K562 (cell line): ENCODE results near the gene CELSR2. TPM values are rescaled to one million over a fixed set of nuclear protein-coding genes. Genes with fewer than 3 reads are reported as not detected.

Experiments used
- EWSR1 ChIP-seq: fragments of 450-650 bp; IDR thresholded peaks from 2 replicates; pipeline ENCODE4 v1.6.1; 2018; ENCODE audit warnings: borderline replicate concordance, mild to moderate bottlenecking, low read depth, moderate library complexity; ENCODE audit not compliant: partially characterized antibody
- FIP1L1 ChIP-seq: fragments of 200-400 bp; formaldehyde crosslinking; IDR thresholded peaks from 2 replicates; pipeline ENCODE4 v1.6.1; 2018; ENCODE audit warnings: mild to moderate bottlenecking, low read depth, low read length; ENCODE audit not compliant: poor library complexity, severe bottlenecking
- MYBL2 ChIP-seq, 2 experiments: fragments of 450-650 bp in 1 of 2; sonication (generic) in 1 of 2; formaldehyde crosslinking in 1 of 2; IDR thresholded peaks; 2 replicates each; pipeline versions ENCODE4 v1.6.1 to v1.8.1; 2017 to 2022; ENCODE audit warnings: borderline replicate concordance in 1 of 2, inconsistent platforms in 1 of 2, low read depth in 1 of 2, mild to moderate bottlenecking in 1 of 2, missing genetic modification reagents in 1 of 2, moderate library complexity in 1 of 2
- NR0B1 ChIP-seq: fragments of 450-650 bp; IDR thresholded peaks from one replicate; pipeline ENCODE4 v1.6.1; 2018; ENCODE audit warnings: mild to moderate bottlenecking, moderate library complexity; ENCODE audit not compliant: partially characterized antibody
- POU5F1 ChIP-seq: fragments of 150-350 bp; IDR thresholded peaks from 2 replicates; pipeline ENCODE4 v1.6.1; 2014; ENCODE audit warnings: borderline replicate concordance, low read length, low read depth, mild to moderate bottlenecking; ENCODE audit not compliant: partially characterized antibody
- RBBP5 ChIP-seq: fragments of 200-600 bp; sonication (generic); IDR thresholded peaks from 2 replicates; pipeline ENCODE4 v1.6.1; 2012; ENCODE audit warnings: borderline replicate concordance, mild to moderate bottlenecking, low read length, control low read depth, inconsistent platforms; ENCODE audit not compliant: insufficient read depth, poor library complexity, severe bottlenecking
- RBM14 ChIP-seq: fragments of 200-400 bp; formaldehyde crosslinking; IDR thresholded peaks from 2 replicates; pipeline ENCODE4 v1.6.1; 2018; ENCODE audit warnings: low read depth, mild to moderate bottlenecking, low read length, moderate library complexity, borderline replicate concordance; ENCODE audit not compliant: insufficient read depth
- RCOR1 ChIP-seq, 2 experiments: IDR thresholded peaks; 2 replicates each; pipeline ENCODE4 v1.6.1; 2012; ENCODE audit warnings: low read depth in 2 of 2, low read length in 2 of 2, borderline replicate concordance in 1 of 2, improper control_type of control experiment in 1 of 2
- ZNF217 ChIP-seq: sonication (generic); formaldehyde crosslinking; IDR thresholded peaks from 2 replicates; pipeline ENCODE4 v1.8.0; 2022; ENCODE audit warnings: mild to moderate bottlenecking, missing genetic modification reagents
- ZNF282 ChIP-seq: sonication (generic); formaldehyde crosslinking; IDR thresholded peaks from 2 replicates; pipeline ENCODE4 v1.8.1; 2023; ENCODE audit warnings: missing genetic modification reagents
- ZNF41 ChIP-seq: fragments of 250-450 bp; sonication (Bioruptor Pico); conservative IDR thresholded peaks from 2 replicates; pipeline ENCODE4 v1.4.0; 2020; ENCODE audit warnings: mild to moderate bottlenecking
- polyA plus RNA-seq, 8 experiments: library from polyadenylated mRNA; depleted of rRNA in 4 of 8; stranded (reverse) in 5 of 8; unstranded in 3 of 8; fragments of >200 nt; fragmentation: Nextera tagmentation in 2 of 8; fragmentation: Illumina TruSeq in 1 of 8; extraction: Ambion mirVana in 2 of 8; extraction: Trizol in 1 of 8; gene quantifications; 2 replicates each; pipeline versions ENCODE4 v1.2.1 to v1.2.3, GENCODE V29; 2011 to 2014; ENCODE audit warnings: inconsistent platforms in 1 of 8, missing spikeins in 1 of 8
- total RNA-seq, 7 experiments: library from RNA; depleted of rRNA in 6 of 7; stranded (reverse); fragments of >200 nt in 6 of 7; fragmentation: Illumina TruSeq in 2 of 7; extraction: Trizol in 2 of 7; gene quantifications; 2 replicates each; pipeline versions ENCODE4 v1.2.1 to v1.2.3, GENCODE V29; 2011 to 2021; ENCODE audit warnings: low replicate concordance in 1 of 7
- TF ChIP-seq, protein P1 (sequence below), 2 experiments: fragments of 450-650 bp; IDR thresholded peaks; 2 replicates each; pipeline ENCODE4 v1.6.1; 2016; ENCODE audit warnings: mild to moderate bottlenecking in 2 of 2, borderline replicate concordance in 1 of 2, low read depth in 1 of 2, moderate library complexity in 1 of 2
- TF ChIP-seq, protein P2 (sequence below): fragments of 450-650 bp; conservative IDR thresholded peaks from 2 replicates; pipeline ENCODE4 v1.6.1; 2016; ENCODE audit warnings: missing genetic modification characterization, low read depth, mild to moderate bottlenecking, missing compliant biosample characterization, moderate library complexity

The CELSR2 gene
- total and polyA plus RNA-seq, 9 of the 15 experiments (the other 6 are each of a cell fraction or from before 2014, with no cell fraction given), result 0.31 to 21.9 (median 4.2) TPM

DNA sequence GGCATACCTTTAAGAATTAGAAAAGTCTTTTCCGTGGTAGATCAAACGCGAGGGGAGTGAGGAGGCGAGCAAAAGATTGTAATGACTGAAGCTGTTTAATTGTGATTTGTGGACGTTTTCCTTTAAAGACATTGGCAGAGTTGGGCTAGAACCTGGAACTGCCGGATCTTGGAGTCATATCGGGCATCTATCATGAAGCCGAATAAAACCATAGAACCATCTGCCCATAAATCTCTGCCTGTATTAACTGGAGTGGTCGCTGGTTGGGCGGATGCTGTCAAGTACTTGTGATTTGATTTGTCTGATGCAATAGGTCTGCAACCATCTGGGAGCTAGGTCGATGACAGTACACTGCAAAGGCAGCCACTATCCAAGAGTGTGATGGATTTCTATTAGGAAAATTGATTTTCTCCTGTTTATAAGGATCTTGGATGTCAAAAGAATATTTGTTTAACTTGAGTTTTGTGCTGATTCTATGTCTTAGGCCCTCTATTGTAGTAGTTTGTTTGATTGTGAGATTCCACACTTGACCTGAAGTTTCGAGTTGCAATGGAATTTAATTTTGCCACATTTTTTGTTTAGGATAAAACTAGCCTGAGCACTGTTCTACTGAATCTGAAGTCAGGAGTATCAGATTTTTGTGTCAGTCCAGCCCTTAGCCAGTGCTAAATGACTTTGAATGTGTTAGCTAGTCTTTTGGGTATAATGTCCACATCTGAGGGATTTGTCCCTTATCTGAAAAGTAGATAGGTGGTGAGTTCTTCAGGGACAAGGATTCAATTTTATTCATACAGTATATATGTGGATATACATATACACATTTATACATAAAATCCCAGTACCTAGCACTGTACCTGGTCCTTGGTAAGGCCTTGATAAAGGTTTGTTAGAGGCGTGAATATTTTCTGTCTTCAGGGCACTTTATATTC, 34.4 kb upstream of the CELSR2 start (continued):
- TF ChIP-seq EWSR1 (no peak), ZNF217 (CRISPR knock-in tag) (no peak), RCOR1 (IDR thresholded peaks at IDR 0.05; ENCODE audit: borderline replicate concordance in 1 of 2, low read depth in 2 of 2, low read length in 2 of 2) (peak; percentile 99 to 100), FIP1L1 (no peak), RBBP5 (no peak), MYBL2 (IDR thresholded peaks at IDR 0.05; ENCODE audit: low read depth) (no peak), MYBL2 (CRISPR knock-in tag; IDR thresholded peaks at IDR 0.05; ENCODE audit: borderline replicate concordance) (no peak), NR0B1 (no peak), ZNF282 (no peak), RBM14 (no peak), ZNF41 (CRISPR knock-in tag) (no peak), POU5F1 (no peak)
- TF ChIP-seq, protein P1, sequence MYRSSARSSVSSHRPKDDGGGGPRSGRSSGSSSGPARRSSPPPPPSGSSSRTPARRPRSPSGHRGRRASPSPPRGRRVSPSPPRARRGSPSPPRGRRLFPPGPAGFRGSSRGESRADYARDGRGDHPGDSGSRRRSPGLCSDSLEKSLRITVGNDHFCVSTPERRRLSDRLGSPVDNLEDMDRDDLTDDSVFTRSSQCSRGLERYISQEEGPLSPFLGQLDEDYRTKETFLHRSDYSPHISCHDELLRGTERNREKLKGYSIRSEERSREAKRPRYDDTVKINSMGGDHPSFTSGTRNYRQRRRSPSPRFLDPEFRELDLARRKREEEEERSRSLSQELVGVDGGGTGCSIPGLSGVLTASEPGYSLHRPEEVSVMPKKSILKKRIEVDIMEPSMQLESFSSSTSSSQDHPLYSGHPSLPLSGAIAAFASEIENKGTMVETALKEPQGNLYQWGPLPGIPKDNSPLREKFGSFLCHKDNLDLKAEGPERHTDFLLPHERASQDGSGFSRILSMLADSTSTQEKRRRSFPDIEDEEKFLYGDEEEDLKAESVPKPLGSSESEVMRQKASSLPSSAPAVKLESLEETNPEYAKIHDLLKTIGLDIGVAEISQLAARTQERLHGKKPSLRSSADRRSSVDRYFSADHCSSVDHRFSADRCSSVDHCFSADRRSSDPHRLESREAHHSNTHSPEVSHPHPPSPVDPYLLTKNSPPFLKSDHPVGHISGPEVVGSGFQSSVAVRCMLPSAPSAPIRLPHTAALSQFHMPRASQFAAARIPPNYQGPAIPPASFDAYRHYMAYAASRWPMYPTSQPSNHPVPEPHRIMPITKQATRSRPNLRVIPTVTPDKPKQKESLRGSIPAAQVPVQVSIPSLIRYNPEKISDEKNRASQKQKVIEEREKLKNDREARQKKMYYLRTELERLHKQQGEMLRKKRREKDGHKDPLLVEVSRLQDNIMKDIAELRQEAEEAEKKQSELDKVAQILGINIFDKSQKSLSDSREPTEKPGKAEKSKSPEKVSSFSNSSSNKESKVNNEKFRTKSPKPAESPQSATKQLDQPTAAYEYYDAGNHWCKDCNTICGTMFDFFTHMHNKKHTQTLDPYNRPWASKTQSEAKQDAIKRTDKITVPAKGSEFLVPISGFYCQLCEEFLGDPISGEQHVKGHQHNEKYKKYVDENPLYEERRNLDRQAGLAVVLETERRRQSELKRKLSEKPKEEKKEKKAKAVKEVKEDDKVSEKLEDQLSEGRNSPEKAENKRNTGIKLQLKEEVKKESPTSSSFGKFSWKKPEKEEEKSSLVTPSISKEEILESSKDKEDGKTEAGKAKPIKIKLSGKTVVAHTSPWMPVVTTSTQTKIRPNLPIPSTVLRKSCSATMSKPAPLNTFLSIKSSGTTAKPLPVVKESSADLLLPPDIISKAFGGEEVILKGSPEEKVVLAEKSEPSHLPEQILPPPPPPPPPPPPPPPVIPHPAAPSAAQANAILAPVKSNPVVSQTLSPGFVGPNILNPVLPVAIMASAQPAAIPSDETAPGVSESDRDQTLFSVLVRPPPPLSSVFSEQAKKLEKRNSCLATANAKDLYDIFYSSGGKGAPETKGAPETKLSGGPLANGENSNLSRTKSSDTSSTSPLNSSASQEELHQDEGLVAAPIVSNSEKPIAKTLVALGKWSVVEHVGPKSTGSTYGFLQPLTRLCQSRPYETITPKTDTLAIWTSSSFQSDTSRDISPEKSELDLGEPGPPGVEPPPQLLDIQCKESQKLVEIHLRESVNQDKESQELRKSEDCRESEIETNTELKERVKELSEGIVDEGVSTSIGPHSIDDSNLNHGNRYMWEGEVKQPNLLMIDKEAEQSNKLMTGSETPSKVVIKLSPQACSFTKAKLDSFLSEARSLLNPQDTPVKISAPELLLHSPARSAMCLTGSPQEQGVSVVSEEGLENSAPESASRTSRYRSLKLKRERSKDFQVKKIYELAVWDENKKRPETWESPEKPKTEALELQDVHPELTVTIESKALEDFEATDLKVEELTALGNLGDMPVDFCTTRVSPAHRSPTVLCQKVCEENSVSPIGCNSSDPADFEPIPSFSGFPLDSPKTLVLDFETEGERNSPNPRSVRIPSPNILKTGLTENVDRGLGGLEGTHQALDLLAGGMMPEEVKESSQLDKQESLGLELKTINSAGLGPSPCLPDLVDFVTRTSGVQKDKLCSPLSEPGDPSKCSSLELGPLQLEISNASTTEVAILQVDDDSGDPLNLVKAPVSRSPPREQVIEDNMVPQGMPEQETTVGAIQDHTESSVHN (IDR thresholded peaks at IDR 0.05; ENCODE audit: borderline replicate concordance in 1 of 2, low read depth in 1 of 2), result peak in 1 of 2 experiments; percentile 91; a peak in 2 of 4 replicates
- TF ChIP-seq, protein P2, sequence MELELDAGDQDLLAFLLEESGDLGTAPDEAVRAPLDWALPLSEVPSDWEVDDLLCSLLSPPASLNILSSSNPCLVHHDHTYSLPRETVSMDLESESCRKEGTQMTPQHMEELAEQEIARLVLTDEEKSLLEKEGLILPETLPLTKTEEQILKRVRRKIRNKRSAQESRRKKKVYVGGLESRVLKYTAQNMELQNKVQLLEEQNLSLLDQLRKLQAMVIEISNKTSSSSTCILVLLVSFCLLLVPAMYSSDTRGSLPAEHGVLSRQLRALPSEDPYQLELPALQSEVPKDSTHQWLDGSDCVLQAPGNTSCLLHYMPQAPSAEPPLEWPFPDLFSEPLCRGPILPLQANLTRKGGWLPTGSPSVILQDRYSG, result no peak
